Tibial nerve (tissue), 4 donors: Measurements from ENCODE around the gene DSC1. TPM values are rescaled to one million over a fixed set of nuclear protein-coding genes. Genes with fewer than 3 reads are reported as not detected.

Experiments used
- DNase-seq, 2 donors: peaks; one replicate each; pipeline ENCODE4 v3.0.0-alpha.2; 2019; ENCODE audit warnings: low spot score in 2 of 2
- H3K27ac ChIP-seq, 4 donors: fragments of 200-600 bp; sonication (generic) in 3 of 4; one replicate each; pipeline ENCODE4 v1.5.1; 2017 to 2019; ENCODE audit warnings: mild to moderate bottlenecking in 1 of 4
- H3K27me3 ChIP-seq, 2 donors: fragments of 200-600 bp; sonication (generic) in 1 of 2; one replicate each; pipeline versions ENCODE4 v1.5.1 to v1.6.0; 2017 to 2019
- H3K36me3 ChIP-seq, 3 donors: fragments of 200-600 bp; sonication (generic); one replicate each; pipeline ENCODE4 v1.5.1; 2018 to 2019
- H3K4me1 ChIP-seq, 4 donors: fragments of 200-600 bp; sonication (generic) in 3 of 4; one replicate each; pipeline ENCODE4 v1.5.1; 2017 to 2019
- H3K4me3 ChIP-seq, 4 donors: fragments of 200-600 bp; sonication (generic) in 3 of 4; one replicate each; pipeline ENCODE4 v1.5.1; 2017 to 2019; ENCODE audit warnings: mild to moderate bottlenecking in 1 of 4, moderate library complexity in 1 of 4
- H3K9me3 ChIP-seq, 4 donors: fragments of 200-600 bp; sonication (generic) in 3 of 4; one replicate each; pipeline ENCODE4 v1.5.1; 2017 to 2019
- CTCF ChIP-seq, 5 experiments: fragments of 200-600 bp in 3 of 5; fragments of 450-650 bp in 2 of 5; sonication (generic) in 3 of 5; IDR thresholded peaks; one replicate each; pipeline ENCODE4 v1.5.1; 2016 to 2019; ENCODE audit warnings: antibody characterized with exemption in 5 of 5, mild to moderate bottlenecking in 3 of 5, moderate library complexity in 2 of 5
- EP300 ChIP-seq, 2 donors: sonication (generic); formaldehyde crosslinking; IDR thresholded peaks; one replicate each; pipeline ENCODE4 v1.6.1; 2017; ENCODE audit warnings: antibody characterized with exemption in 2 of 2, mild to moderate bottlenecking in 1 of 2
- POLR2A ChIP-seq, 2 donors: fragments of 450-650 bp; IDR thresholded peaks; one replicate each; pipeline ENCODE4 v1.6.1; 2017; ENCODE audit warnings: antibody characterized with exemption in 2 of 2, mild to moderate bottlenecking in 2 of 2, moderate library complexity in 2 of 2
- whole genome bisulfite sequencing, 2 donors: methylation state at CpG; one replicate each; pipeline ENCODE4 v1.1.5; 2018; 5-methylcytosine and 5-hydroxymethylcytosine counted together
- total RNA-seq, 4 donors: library from RNA; depleted of rRNA; stranded (reverse); fragments of >200 nt; gene quantifications; one replicate each; pipeline ENCODE4 v1.1.0, GENCODE V29; 2016

DSC1 gene
- not detected for total RNA-seq

- H3K4me3 ChIP-seq = no peak within 1 kb of the TSS
- 69 to 75% methylated on average over 5 of the region's 5 CpGs for WGBS, 2 donors
- no peaks in the 10 kb centered on the region for H3K36me3 ChIP-seq
- no peak for DNase-seq
- TF ChIP-seq CTCF (IDR thresholded peaks at IDR 0.05) (no peak), EP300 (IDR thresholded peaks at IDR 0.05) (no peak), POLR2A (IDR thresholded peaks at IDR 0.05) (no peak)
- no peaks in the 10 kb centered on the region for H3K4me1 ChIP-seq
- H3K27ac ChIP-seq = no peak within 1 kb of the TSS
- no peaks in the 10 kb centered on the region for H3K9me3 ChIP-seq
- no peaks in the 10 kb centered on the region for H3K27me3 ChIP-seq
Measured at GRCh38 chr18:31162825-31163435, at the start of gene DSC1. Gene DSC1 (minus strand): TSS chr18:31162856. CDS start chr18:31162594, 262 bp downstream.

DNA sequence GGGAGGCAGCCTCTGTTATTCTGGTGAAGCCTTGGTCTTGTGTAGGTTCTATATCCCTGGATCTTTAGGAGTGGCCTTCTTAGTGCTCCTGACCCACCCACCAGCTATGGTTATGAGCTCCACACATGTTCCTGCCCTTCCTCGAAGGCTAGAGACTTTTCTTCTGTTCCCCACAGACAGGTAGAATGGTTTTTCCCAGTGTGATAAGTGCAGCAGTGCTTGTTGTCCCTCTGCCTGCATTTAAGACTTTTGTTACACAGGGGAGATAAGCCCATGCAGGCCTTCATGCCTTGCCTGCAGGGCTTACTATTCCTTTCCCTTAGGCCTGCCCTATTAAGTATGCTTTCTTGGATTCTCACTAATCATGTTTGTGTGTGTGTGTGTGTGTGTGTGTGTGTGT is 48.4 kb upstream of the DSC1 start:
- no peaks in the 10 kb centered on the region for H3K36me3 ChIP-seq
- H3K27ac ChIP-seq = no peak overlapping the region
- TF ChIP-seq CTCF (IDR thresholded peaks at IDR 0.05) (no peak), POLR2A (IDR thresholded peaks at IDR 0.05) (no peak), EP300 (IDR thresholded peaks at IDR 0.05) (no peak)
- DNase-seq = no peak
- H3K4me3 ChIP-seq = no peak overlapping the region
- H3K4me1 ChIP-seq = peaks cover 0 to 7% (median 0%) of the 10 kb centered on the region in 4 donors
- 81 to 92% methylated on average over 1 of the region's 1 CpG for WGBS, 2 donors
- H3K27me3 ChIP-seq = no peaks in the 10 kb centered on the region
- no peaks in the 10 kb centered on the region for H3K9me3 ChIP-seq

DNA sequence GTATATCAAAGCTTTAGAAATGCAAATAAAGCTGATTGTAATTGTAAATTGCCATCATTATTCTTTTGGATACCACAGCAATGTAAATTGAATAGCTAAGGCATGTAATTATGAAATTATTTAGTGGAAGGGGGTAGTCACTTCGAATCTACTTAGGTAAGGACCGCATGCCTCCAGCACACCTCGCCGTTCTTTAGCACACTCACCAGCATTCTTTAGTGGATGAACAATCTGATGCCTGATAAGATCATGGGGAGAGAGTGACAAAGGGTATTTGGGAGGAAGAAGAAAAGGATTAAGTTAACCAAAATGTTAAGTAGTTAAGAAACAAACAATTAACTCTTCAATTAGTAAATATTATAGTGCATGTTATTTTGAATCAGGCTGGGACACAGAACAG is 46.4 kb upstream of the DSC1 start:
- WGBS, 2 donors = 79 to 81% methylated on average over 4 of the region's 4 CpGs
- DNase-seq = no peak
- Histone ChIP-seq H3K36me3 (no peaks in the 10 kb centered on the region), H3K9me3 (no peaks in the 10 kb centered on the region), H3K4me1 (peaks cover 0 to 7% (median 0%) of the 10 kb centered on the region in 4 donors), H3K27ac (no peak overlapping the region), H3K27me3 (no peaks in the 10 kb centered on the region), H3K4me3 (no peak overlapping the region)
- TF ChIP-seq CTCF (IDR thresholded peaks at IDR 0.05) (no peak), POLR2A (IDR thresholded peaks at IDR 0.05) (no peak), EP300 (IDR thresholded peaks at IDR 0.05) (no peak)

DNA sequence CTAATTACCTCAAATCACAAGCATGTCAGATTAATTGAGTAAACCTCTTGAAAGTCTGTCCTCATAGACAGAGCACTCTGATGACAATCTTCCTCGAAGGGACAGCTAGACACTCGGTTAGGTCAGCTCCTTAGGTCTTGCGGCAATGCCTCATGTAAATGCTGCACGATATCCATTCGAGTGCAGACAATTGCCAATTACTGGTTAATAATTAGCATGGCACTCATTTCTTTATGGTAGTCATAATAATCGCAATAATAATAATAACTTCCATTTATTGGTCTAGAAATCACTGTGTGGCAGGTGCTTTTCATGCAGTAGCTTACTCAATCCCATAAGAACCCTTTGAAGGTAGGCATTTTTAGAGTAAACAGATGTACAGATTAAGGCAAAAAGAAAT is 44.7 kb upstream of the DSC1 start:
- 70 to 75% methylated on average over 6 of the region's 6 CpGs for WGBS, 2 donors
- H3K27me3 ChIP-seq = no peaks in the 10 kb centered on the region
- H3K27ac ChIP-seq = no peak overlapping the region
- H3K4me3 ChIP-seq = no peak overlapping the region
- no peak for DNase-seq
- no peaks in the 10 kb centered on the region for H3K36me3 ChIP-seq
- H3K4me1 ChIP-seq = peaks cover 0 to 7% (median 0%) of the 10 kb centered on the region in 4 donors
- TF ChIP-seq POLR2A (IDR thresholded peaks at IDR 0.05) = no peak
- TF ChIP-seq CTCF (IDR thresholded peaks at IDR 0.05) = no peak
- no peak for TF ChIP-seq EP300 (IDR thresholded peaks at IDR 0.05)
- H3K9me3 ChIP-seq = no peaks in the 10 kb centered on the region

GRCh38 chr18:31206787-31207381 is 44.2 kb upstream of the DSC1 start:
- H3K9me3 ChIP-seq = no peaks in the 10 kb centered on the region
- TF ChIP-seq POLR2A (IDR thresholded peaks at IDR 0.05) = no peak
- peak in 2 of 5 experiments; percentile 21 to 26 for TF ChIP-seq CTCF (IDR thresholded peaks at IDR 0.05)
- no peaks in the 10 kb centered on the region for H3K27me3 ChIP-seq
- no peak overlapping the region for H3K27ac ChIP-seq
- WGBS, 2 donors = 26 to 32% methylated on average over 11 of the region's 11 CpGs
- no peak overlapping the region for H3K4me3 ChIP-seq
- H3K4me1 ChIP-seq = peaks cover 0 to 7% (median 0%) of the 10 kb centered on the region in 4 donors
- peak in 1 of 2 donors; percentile 13 for DNase-seq
- H3K36me3 ChIP-seq = no peaks in the 10 kb centered on the region
